SHP77 (cell line): ENCODE data around the gene KRT16.
"Not testable (repeated sequence)": the region's sequence is repeated elsewhere in the genome, so short reads cannot be mapped to it uniquely, and the experiment has no call there.

Experiments used
- DNase-seq, 2 experiments: peaks; one replicate each; lab custom pipeline; 2025; lab: John Stamatoyannopoulos, UW

Gene KRT16

GRCh38 chr17:41612376-41613160 lies at the start of gene KRT16:
Gene KRT16, minus strand, starts transcription at chr17:41612767. Its CDS starts 79 bp downstream, at chr17:41612688.
- DNase-seq = not testable (repeated sequence)

- no peak for DNase-seq
These were observed 47.7 kb upstream of the KRT16 start for GRCh38 chr17:41660221-41660711.

- DNase-seq = no peak
These were observed 47.1 kb upstream of the KRT16 start for GRCh38 chr17:41659427-41660212.

GRCh38 chr17:41658846-41659245 lies 46.3 kb upstream of the KRT16 start:
- DNase-seq = no peak

- DNase-seq = no peak
These were observed 45.4 kb upstream of the KRT16 start for GRCh38 chr17:41657936-41658335.

GRCh38 chr17:41657176-41657754 lies 44.7 kb upstream of the KRT16 start:
- no peak for DNase-seq

GRCh38 chr17:41656249-41657023 lies 43.9 kb upstream of the KRT16 start:
- no peak for DNase-seq

- no peak for DNase-seq
These were observed 43.1 kb upstream of the KRT16 start for GRCh38 chr17:41655611-41656111.

- no peak for DNase-seq
These were observed 42.4 kb upstream of the KRT16 start for GRCh38 chr17:41654678-41655607.

GRCh38 chr17:41653892-41654677 lies 41.5 kb upstream of the KRT16 start:
- DNase-seq = no peak

- DNase-seq = no peak
These were observed 40.9 kb upstream of the KRT16 start for GRCh38 chr17:41653421-41653820.

GRCh38 chr17:41652461-41652970 lies 39.9 kb upstream of the KRT16 start:
- DNase-seq = no peak

- DNase-seq = no peak
These were observed 39.3 kb upstream of the KRT16 start for GRCh38 chr17:41651625-41652460.

- DNase-seq = no peak
These were observed 38.4 kb upstream of the KRT16 start for GRCh38 chr17:41650794-41651624.

- no peak for DNase-seq
These were observed 37.5 kb upstream of the KRT16 start for GRCh38 chr17:41649923-41650519.

- DNase-seq = peak; percentile 73 to 74
These were observed 36.0 kb upstream of the KRT16 start for GRCh38 chr17:41648411-41649195.
